Neuron (in vitro differentiated cells): ENCODE measurements around the gene ADAM19.

Experiments
- H2AFZ ChIP-seq: one replicate; pipeline ENCODE4 v1.6.1; 2013; ENCODE audit warnings: low read depth, mild to moderate bottlenecking, inconsistent platforms, low read length, moderate library complexity
- H3K27me3 ChIP-seq: one replicate; pipeline ENCODE4 v1.6.1; 2013; ENCODE audit warnings: low read length; ENCODE audit not compliant: insufficient read depth
- H3K36me3 ChIP-seq: one replicate; pipeline ENCODE4 v1.6.1; 2013; ENCODE audit warnings: low read length; ENCODE audit not compliant: insufficient read depth
- H3K4me1 ChIP-seq: one replicate; pipeline ENCODE4 v1.6.1; 2013; ENCODE audit warnings: low read length; ENCODE audit not compliant: insufficient read depth
- H3K4me3 ChIP-seq: 2 replicates; pipeline ENCODE4 v1.5.1; 2013; ENCODE audit warnings: mild to moderate bottlenecking, low read length, moderate library complexity
- H3K9me3 ChIP-seq: one replicate; pipeline ENCODE4 v1.6.1; 2013; ENCODE audit warnings: low read length

Gene ADAM19

DNA sequence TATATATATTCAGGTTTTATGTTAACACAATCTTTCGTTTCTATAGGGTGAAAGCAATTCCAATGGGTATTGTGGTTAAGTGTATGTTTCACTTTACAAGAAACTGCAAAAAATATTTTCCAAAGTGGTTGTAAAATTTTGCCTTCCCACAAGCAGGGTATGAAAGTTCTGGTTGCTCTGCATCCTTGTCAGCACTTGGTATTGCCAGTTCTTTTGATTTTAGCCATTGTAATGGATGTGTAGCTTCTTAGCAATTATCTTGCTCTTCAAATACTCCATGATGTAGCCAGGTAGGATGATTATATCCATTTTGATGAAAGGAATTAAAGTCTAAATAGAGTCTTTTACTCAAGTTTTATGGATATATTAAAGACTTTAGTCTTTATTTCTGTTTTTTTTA is 9.1 kb upstream of the ADAM19 start:
- no peaks in the 10 kb centered on the region for H3K9me3 ChIP-seq
- no peaks in the 10 kb centered on the region for H3K27me3 ChIP-seq
- H3K36me3 ChIP-seq = no peaks in the 10 kb centered on the region
- no peak overlapping the region for H2AFZ ChIP-seq
- H3K4me3 ChIP-seq = no peak overlapping the region
- no peaks in the 10 kb centered on the region for H3K4me1 ChIP-seq

DNA sequence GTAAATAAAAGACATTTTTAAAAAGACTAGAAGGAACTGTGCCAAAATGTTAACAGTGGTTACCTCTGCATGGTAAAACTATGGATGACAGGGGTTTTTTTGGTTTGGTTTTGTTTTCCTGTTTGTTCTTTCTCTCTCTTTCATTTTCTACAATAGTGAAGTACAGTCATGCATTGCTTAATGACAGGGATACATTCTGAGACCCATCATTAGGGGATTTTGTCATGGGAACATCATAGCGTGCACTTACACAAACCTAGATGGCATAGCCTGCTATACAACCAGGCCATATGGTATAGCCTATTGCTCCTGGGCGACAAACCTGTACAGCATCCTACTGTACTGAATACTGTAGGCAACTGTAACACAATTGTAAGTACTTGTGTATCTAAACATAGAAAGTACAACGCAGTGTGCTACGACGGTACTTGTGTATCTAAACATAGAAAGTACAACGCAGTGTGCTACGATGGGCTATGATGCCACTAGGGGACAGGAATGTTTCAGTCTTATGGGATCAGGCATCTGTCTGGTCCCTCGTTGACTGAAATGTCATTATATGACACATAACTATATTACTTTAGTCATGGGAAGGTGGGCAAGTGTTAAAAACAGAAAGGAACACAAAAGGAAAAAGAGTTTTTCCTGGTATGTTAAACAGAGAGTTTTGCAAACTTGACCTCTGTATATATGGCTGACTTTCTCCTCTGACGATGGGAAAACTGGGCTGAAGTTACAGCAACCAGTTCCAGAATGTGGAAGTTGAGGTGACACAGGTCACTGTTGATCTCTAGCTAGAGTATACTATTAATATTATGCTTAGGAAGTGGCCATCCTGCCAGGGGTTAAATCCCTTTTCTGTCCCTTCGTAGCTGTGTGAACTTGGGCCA is 7.4 kb upstream of the ADAM19 start:
- Histone ChIP-seq H3K4me3 (no peak overlapping the region), H3K36me3 (no peaks in the 10 kb centered on the region), H3K27me3 (no peaks in the 10 kb centered on the region), H3K9me3 (no peaks in the 10 kb centered on the region), H3K4me1 (no peaks in the 10 kb centered on the region), H2AFZ (no peak overlapping the region)

DNA sequence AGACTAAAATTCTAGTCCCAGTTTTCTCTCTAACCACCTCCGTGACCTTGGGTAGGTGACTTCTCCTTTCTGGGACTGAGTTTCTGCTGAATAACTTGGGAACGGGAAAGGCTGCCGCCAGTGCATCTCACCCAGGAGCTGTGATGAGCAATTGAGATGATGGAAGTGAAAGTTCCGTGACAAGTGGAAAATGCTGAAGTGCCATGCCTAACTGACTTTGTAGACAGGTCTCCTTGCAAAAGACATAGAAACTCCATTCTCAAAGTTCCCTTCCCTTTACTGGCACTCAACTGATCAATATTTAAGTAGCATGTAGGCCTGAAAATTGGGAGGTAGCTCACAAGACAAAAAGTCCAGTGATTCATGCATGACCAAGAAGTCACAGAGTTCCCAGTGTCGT is 6.3 kb upstream of the ADAM19 start:
- Histone ChIP-seq H3K4me1 (no peaks in the 10 kb centered on the region), H3K27me3 (no peaks in the 10 kb centered on the region), H3K4me3 (no peak overlapping the region), H3K9me3 (no peaks in the 10 kb centered on the region), H3K36me3 (no peaks in the 10 kb centered on the region), H2AFZ (no peak overlapping the region)

DNA sequence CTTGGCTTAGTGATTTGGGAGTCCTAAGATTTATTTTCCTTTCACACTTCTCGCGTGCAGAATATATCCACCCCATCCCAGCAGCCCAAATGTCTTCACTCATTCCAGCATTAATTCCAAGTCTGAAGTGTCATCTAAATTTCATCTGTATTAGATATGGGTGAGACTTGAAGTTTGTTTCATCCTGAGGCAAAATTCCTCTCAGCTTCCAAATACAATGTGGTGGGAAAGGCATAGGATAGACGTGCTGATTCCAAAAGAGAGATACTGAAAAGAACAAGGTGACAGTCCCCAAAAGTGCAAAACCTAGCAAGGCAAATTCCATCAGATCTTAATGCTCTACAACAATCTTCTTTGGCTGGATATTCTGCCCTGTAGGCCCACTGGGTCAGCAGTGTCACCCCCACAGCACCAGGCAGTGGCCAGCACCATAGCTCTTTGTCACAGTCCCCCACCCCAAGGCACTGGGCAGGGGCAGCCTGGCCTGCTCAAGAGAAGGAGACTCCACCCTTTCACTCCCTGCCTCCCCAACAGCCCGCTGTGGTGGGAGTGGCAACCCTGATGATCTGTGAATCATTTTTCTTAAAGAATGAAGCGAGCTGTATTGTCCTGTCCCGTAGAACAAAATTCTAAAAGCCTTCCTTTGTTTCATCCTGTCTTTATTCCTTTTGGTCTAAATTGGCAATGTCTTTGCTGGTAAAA is 2.7 kb upstream of the ADAM19 start:
- no peaks in the 10 kb centered on the region for H3K36me3 ChIP-seq
- H3K9me3 ChIP-seq = no peaks in the 10 kb centered on the region
- peaks cover 2% of the 10 kb centered on the region for H3K4me1 ChIP-seq
- no peak overlapping the region for H3K4me3 ChIP-seq
- H2AFZ ChIP-seq = no peak overlapping the region
- no peaks in the 10 kb centered on the region for H3K27me3 ChIP-seq

DNA sequence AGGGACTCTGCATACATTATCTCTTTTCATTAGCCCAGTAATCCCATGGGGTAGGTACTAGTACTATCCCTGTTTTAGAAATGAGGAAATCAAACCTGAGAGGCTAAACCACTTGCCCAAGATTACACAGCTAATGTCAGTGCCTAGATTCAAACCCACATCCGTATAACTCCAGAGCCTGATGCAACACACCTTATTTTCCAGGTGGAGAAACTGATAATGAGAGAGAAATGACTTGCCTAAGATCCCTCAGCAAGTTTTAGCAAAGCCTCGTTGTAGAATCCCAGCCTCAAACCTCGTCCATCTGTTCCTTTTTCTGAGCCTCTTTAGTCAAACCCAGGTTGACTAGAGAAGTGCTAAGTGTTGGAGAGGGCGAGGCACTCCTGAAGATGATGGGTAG is 1.1 kb upstream of the ADAM19 start:
- Histone ChIP-seq H3K4me3 (no peak overlapping the region), H2AFZ (no peak overlapping the region), H3K36me3 (no peaks in the 10 kb centered on the region), H3K4me1 (peaks cover 3% of the 10 kb centered on the region), H3K27me3 (no peaks in the 10 kb centered on the region), H3K9me3 (no peaks in the 10 kb centered on the region)

DNA sequence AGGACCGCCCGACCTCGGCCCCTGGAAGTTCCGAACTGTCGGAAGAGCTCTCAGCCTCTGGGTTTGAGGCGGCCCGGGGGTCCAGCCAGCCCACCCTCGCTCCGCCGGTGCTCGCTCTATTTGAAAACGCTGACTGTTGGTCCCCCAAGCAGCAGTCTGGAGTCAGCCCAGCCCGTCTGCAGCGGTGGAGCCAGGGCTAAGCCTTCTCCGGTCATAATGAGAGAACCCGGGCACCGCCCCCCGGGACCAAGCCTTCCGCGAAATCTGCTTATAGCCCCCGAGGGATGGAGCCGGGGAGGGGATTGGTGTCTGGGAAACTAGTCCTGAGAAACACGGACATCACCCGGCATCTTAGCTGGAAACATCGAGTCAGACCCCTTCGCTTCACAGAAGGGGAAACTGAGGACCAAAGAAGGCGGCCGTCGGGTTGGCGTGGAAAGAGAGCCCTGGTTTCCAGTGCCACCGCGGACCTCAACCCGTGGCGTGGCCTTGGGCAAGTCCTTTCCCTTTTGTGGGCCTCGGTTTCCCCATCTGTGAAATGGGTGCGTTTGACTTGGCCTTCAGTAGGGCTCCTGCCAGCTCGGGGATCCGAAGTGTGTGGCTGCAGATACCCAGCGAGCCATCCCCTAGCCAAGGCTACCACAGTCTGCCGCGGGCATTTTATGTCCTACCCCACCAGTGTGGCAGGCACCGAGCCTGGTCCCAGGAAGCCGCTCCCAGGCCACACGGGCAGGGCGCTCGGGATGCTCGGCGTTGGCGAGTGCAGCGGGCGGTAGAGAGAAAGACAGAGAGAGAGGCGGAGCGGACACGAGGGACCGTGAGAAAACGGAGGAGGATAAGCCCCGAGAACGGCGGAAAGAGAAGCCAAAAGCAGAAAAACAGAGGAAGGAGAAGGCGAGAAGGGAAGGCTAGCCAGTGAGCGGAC is 857 bp downstream of the ADAM19 start:
- no peaks in the 10 kb centered on the region for H3K27me3 ChIP-seq
- H2AFZ ChIP-seq = peak overlapping the region; percentile 96
- H3K4me3 ChIP-seq = peak overlapping the region; percentile 64
- no peaks in the 10 kb centered on the region for H3K36me3 ChIP-seq
- H3K9me3 ChIP-seq = no peaks in the 10 kb centered on the region
- peaks cover 8% of the 10 kb centered on the region for H3K4me1 ChIP-seq

DNA sequence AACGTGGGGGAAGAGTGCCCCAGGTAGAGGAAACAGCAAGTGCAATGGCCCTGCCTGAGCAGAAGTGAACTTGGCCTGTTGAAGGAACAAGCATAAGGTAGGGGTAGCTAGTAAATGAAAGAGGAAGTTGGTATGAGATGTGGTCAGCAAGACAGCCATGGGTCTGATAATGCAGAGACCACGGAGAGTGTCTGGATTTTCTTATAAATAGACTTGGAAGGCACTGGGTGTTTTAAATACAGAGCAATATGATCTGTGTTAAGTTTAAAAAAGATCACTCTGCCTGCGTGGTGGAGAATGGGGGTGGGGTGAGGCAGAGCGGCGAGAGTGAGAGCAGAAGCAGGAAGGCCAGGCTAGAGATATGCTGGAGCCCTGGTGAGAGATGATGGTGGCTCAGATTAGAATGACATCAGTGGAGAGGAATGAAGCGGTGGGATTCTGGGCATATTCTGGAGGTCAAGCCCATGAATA is 4.2 kb downstream of the ADAM19 start:
- H3K4me1 ChIP-seq = peaks cover 8% of the 10 kb centered on the region
- no peaks in the 10 kb centered on the region for H3K36me3 ChIP-seq
- no peaks in the 10 kb centered on the region for H3K9me3 ChIP-seq
- H2AFZ ChIP-seq = no peak overlapping the region
- H3K27me3 ChIP-seq = no peaks in the 10 kb centered on the region
- H3K4me3 ChIP-seq = no peak overlapping the region

DNA sequence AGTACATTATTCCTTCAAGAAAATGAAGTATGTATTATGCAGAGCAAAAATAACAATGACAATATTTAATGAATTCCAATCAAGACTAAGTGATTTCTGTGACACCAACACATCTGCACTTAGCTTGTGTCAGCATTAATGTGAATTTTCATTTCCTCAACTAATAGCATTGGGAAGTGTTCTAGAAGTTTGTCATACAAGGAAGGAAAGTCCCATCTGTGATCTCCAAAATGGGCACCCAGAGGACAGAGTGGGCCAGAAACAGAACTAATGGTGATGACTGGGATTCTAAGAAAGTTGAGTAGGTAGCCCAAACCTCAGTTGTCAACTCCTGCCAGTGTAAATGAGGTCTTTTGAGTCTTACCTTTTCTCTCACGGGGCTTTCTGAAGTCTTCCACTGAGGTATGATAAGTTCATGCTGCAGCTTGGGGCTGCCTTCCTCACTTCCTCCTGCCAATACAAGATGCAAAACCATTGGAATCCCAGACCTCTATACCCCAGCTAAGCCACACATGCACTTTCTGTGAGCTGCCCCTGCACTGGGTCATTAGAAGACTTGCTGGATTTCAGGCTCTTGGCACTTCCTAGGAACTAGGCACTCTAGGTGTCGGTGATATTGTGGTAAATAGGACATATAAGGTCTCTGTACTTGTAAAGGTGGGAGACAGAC is 4.9 kb downstream of the ADAM19 start:
- peaks cover 6% of the 10 kb centered on the region for H3K4me1 ChIP-seq
- H3K36me3 ChIP-seq = no peaks in the 10 kb centered on the region
- H3K27me3 ChIP-seq = no peaks in the 10 kb centered on the region
- no peak overlapping the region for H2AFZ ChIP-seq
- H3K4me3 ChIP-seq = no peak overlapping the region
- H3K9me3 ChIP-seq = no peaks in the 10 kb centered on the region

DNA sequence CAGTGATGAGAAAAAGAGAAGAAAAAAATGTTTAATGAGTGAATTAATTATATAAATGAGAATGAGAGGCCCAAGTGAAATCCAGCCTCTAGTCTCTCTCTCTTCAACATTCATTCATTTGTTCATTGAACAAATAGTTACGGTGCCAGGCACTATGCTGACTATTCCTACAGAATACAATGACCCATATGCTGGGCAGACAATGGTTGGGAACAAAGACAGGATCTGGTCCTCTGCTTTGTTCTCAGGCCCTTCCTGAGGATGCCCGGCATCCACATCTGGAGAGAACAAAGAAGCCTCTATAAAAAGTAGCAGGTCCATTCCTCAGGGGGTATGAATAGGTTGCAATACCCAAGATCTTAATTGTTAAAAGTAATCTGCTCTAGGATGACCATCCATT is 6.9 kb downstream of the ADAM19 start:
- peaks cover 6% of the 10 kb centered on the region for H3K4me1 ChIP-seq
- no peaks in the 10 kb centered on the region for H3K36me3 ChIP-seq
- H2AFZ ChIP-seq = no peak overlapping the region
- no peak overlapping the region for H3K4me3 ChIP-seq
- H3K9me3 ChIP-seq = no peaks in the 10 kb centered on the region
- no peaks in the 10 kb centered on the region for H3K27me3 ChIP-seq

DNA sequence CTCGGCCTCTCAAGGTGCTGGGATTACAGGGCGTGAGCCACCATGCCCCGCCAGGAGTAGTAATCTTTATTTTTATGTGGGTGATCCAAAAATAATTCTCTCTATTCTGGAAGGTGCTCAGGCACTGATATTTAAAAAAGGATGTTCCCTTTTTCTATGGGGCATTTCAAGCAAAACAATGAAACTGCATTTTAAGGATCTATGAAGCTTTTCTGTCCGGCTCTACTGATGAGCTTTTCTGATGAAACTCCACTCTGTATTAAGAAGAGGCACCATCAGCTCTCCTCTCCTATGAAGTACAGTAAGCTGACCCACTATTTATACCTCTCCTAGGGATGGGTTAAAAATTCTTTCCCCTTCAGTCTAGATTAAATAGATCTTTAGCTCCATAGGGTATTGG is 7.4 kb downstream of the ADAM19 start:
- H2AFZ ChIP-seq = no peak overlapping the region
- H3K9me3 ChIP-seq = no peaks in the 10 kb centered on the region
- H3K36me3 ChIP-seq = no peaks in the 10 kb centered on the region
- H3K4me1 ChIP-seq = peaks cover 6% of the 10 kb centered on the region
- H3K27me3 ChIP-seq = no peaks in the 10 kb centered on the region
- no peak overlapping the region for H3K4me3 ChIP-seq

DNA sequence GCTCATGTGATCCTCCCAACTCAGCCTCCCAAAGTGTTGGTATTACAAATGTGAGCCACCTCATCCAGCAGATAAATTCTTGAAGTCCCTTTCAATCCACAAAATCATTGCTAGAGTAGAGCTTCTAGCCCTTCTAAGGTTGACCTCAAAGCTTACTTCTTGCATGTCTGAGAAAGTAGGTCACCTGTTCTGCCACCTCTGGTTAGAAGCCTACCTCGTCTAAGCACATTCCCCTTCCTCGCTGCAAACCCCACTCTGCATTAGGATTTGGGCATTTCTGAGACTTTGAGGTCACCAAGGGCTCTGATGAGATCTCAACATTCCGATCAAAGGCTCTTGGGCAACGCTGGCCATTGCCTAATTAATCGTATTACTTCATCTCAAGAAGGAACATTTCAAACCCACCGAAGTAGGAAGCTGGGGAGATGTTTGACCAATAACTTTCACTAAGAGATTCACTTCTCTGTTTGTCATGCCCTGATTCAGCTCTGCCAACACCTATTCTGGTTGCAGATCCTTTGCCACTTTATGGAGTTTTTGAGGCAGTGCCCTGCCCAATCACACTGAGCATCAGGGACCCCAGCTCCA is 8.6 kb downstream of the ADAM19 start:
- Histone ChIP-seq H2AFZ (no peak overlapping the region), H3K27me3 (no peaks in the 10 kb centered on the region), H3K4me3 (no peak overlapping the region), H3K36me3 (no peaks in the 10 kb centered on the region), H3K9me3 (no peaks in the 10 kb centered on the region), H3K4me1 (peaks cover 6% of the 10 kb centered on the region)
